CD14-positive monocyte (primary cell): ENCODE measurements around the gene PSMG4. TPM values are rescaled to one million over a fixed set of nuclear protein-coding genes. Genes with fewer than 3 reads are reported as not detected.
A peak's percentile ranks its signal among the peaks of the same experiment; 100 is the strongest.

ENCODE experiments used
- DNase-seq, 3 donors: peaks; one replicate each; pipeline ENCODE4 v3.0.0-alpha.2; 2011 to 2022
- H2AFZ ChIP-seq: 2 replicates; pipeline ENCODE4 v1.6.0; 2012; ENCODE audit warnings: mild to moderate bottlenecking, low read depth, low read length, inconsistent platforms; ENCODE audit not compliant: insufficient read depth, poor library complexity, severe bottlenecking
- H3K27ac ChIP-seq, 2 donors: 1 replicate in 1 of 2; 2 replicates in 1 of 2; pipeline ENCODE4 v1.5.1; 2012 to 2013; ENCODE audit warnings: low read length in 2 of 2, control low read depth in 1 of 2, inconsistent platforms in 1 of 2, low read depth in 1 of 2, mild to moderate bottlenecking in 1 of 2
- H3K27me3 ChIP-seq, 2 donors: one replicate each; pipeline versions ENCODE4 v1.6.0 to v1.6.1; 2011 to 2013; ENCODE audit warnings: low read length in 2 of 2; ENCODE audit not compliant: control insufficient read depth in 2 of 2, insufficient read depth in 2 of 2
- H3K36me3 ChIP-seq, 2 donors: replicated peaks in 1 of 2; 1 replicate in 1 of 2; 2 replicates in 1 of 2; pipeline versions ENCODE4 v1.5.1 to v1.6.1; 2012 to 2013; ENCODE audit warnings: low read length in 2 of 2, control low read depth in 1 of 2, inconsistent platforms in 1 of 2, mild to moderate bottlenecking in 1 of 2; ENCODE audit not compliant: insufficient read depth in 2 of 2, control insufficient read depth in 1 of 2
- H3K4me1 ChIP-seq, 2 donors: 1 replicate in 1 of 2; 2 replicates in 1 of 2; pipeline versions ENCODE4 v1.5.1 to v1.6.1; 2012 to 2013; ENCODE audit warnings: low read length in 2 of 2, control low read depth in 1 of 2, inconsistent platforms in 1 of 2, mild to moderate bottlenecking in 1 of 2, moderate library complexity in 1 of 2; ENCODE audit not compliant: insufficient read depth in 2 of 2, control insufficient read depth in 1 of 2
- H3K4me2 ChIP-seq: replicated peaks from 2 replicates; pipeline ENCODE3; 2012; ENCODE audit warnings: low read length, moderate library complexity, mild to moderate bottlenecking; ENCODE audit not compliant: poor library complexity, severe bottlenecking; ENCODE audit errors: extremely low read depth
- H3K4me3 ChIP-seq, 3 experiments: fragments of 200-600 bp in 1 of 3; sonication (generic) in 1 of 3; replicated peaks in 1 of 3; 1 replicate in 2 of 3; 2 replicates in 1 of 3; pipeline ENCODE4 v1.5.1; 2011 to 2013; ENCODE audit warnings: low read length in 3 of 3, mild to moderate bottlenecking in 3 of 3, control low read depth in 2 of 3, low read depth in 2 of 3, inconsistent platforms in 1 of 3, moderate library complexity in 1 of 3
- H3K79me2 ChIP-seq: 2 replicates; pipeline ENCODE4 v1.6.0; 2012; ENCODE audit warnings: mild to moderate bottlenecking, control low read depth, inconsistent platforms, low read length, moderate library complexity; ENCODE audit not compliant: insufficient read depth
- H3K9ac ChIP-seq: 2 replicates; pipeline ENCODE4 v1.6.0; 2017; ENCODE audit warnings: low read length, mild to moderate bottlenecking; ENCODE audit not compliant: insufficient read depth, poor library complexity, severe bottlenecking
- H3K9me3 ChIP-seq, 2 donors: replicated peaks in 1 of 2; 1 replicate in 1 of 2; 2 replicates in 1 of 2; pipeline versions ENCODE4 v1.5.1 to v1.6.1; 2012 to 2013; ENCODE audit warnings: low read length in 2 of 2, control low read depth in 1 of 2; ENCODE audit not compliant: control insufficient read depth in 1 of 2, insufficient read depth in 1 of 2
- H4K20me1 ChIP-seq: 2 replicates; pipeline ENCODE4 v1.6.0; 2012; ENCODE audit warnings: mild to moderate bottlenecking, low read length, control low read depth, moderate library complexity; ENCODE audit not compliant: insufficient read depth
- H3K27ac Mint-ChIP-seq, 7 donors: one replicate each; pipeline ENCODE4 v1.8.0; 2020; ENCODE audit warnings: mild to moderate bottlenecking in 7 of 7, mixed read lengths in 7 of 7, moderate library complexity in 6 of 7, inconsistent platforms in 2 of 7
- H3K27me3 Mint-ChIP-seq, 3 donors: one replicate each; pipeline ENCODE4 v1.8.0; 2021 to 2022; ENCODE audit warnings: low read depth in 3 of 3, mild to moderate bottlenecking in 3 of 3, mixed read lengths in 3 of 3, moderate library complexity in 3 of 3, inconsistent platforms in 1 of 3
- H3K36me3 Mint-ChIP-seq, 2 donors: one replicate each; pipeline ENCODE4 v1.8.0; 2020; ENCODE audit warnings: mixed read lengths in 2 of 2, inconsistent platforms in 1 of 2, mild to moderate bottlenecking in 1 of 2
- H3K4me1 Mint-ChIP-seq: one replicate; pipeline ENCODE4 v1.8.0; 2020; ENCODE audit warnings: mild to moderate bottlenecking, mixed read lengths
- H3K4me3 Mint-ChIP-seq, 2 donors: one replicate each; pipeline ENCODE4 v1.8.0; 2020; ENCODE audit warnings: mild to moderate bottlenecking in 2 of 2, mixed read lengths in 2 of 2, moderate library complexity in 1 of 2
- H3K9me3 Mint-ChIP-seq, 7 donors: one replicate each; pipeline ENCODE4 v1.8.0; 2020 to 2022; ENCODE audit warnings: mixed read lengths in 7 of 7, mild to moderate bottlenecking in 6 of 7, moderate library complexity in 6 of 7, inconsistent platforms in 2 of 7
- CTCF ChIP-seq: fragments of 200-600 bp; IDR thresholded peaks from one replicate; pipeline ENCODE4 v1.8.0; 2022; ENCODE audit warnings: antibody characterized with exemption, mild to moderate bottlenecking
- WGBS: methylation state at CpG from one replicate; pipeline ENCODE4 v1.1.5; 2013; ENCODE audit warnings: missing lambda C conversion rate; ENCODE audit not compliant: insufficient coverage; 5-methylcytosine and 5-hydroxymethylcytosine counted together
- intact Hi-C, 2 donors: fragments of 100-400 bp; cut with micrococcal nuclease; formaldehyde crosslinking; loops; one replicate each; pipeline versions ENCODE4 v1.15.0 to v1.15.1; 2023
- polyA plus RNA-seq, 3 donors: library from polyadenylated mRNA; depleted of rRNA in 1 of 3; unstranded in 2 of 3; stranded (reverse) in 1 of 3; fragments of 300-500 nt in 2 of 3; fragments of >200 nt in 1 of 3; fragmentation: Illumina TruSeq in 2 of 3; gene quantifications; 1 replicate in 2 of 3; 2 replicates in 1 of 3; pipeline ENCODE4 v1.2.3, GENCODE V29; 2012 to 2021

PSMG4 gene
- polyA plus RNA-seq, 3 donors, result 23.6 to 31.1 (median 27.9) TPM

GRCh38 chr6:3231247-3232016, 27.3 kb upstream of the PSMG4 start:
- Histone ChIP-seq H2AFZ (peak overlapping the region; percentile 55), H3K79me2 (no peaks in the 10 kb centered on the region), H3K36me3 (no peaks in the 10 kb centered on the region), H3K9me3 (peaks cover 0 to 36% of the 10 kb centered on the region in 2 donors), H3K9ac (no peak overlapping the region), H3K27me3 (peaks cover 72 to 91% of the 10 kb centered on the region in 2 donors), H3K4me1 (peaks cover 27 to 44% of the 10 kb centered on the region in 2 donors), H3K4me3 (peak overlapping the region in 1 of 3 experiments; percentile 54), H3K4me2 (peak overlapping the region; percentile 52), H3K27ac (no peak overlapping the region), H4K20me1 (no peaks in the 10 kb centered on the region)
- intact Hi-C loops, result no loop called here
- Mint-ChIP-seq H3K4me1 (peaks cover 36% of the 10 kb centered on the region), H3K4me3 (peak overlapping the region; percentile 64 to 89), H3K36me3 (peaks cover 2 to 8% of the 10 kb centered on the region in 2 donors), H3K27ac (no peak overlapping the region), H3K9me3 (peaks cover 0 to 28% (median 8%) of the 10 kb centered on the region in 7 donors), H3K27me3 (peaks cover 93 to 97% (median 94%) of the 10 kb centered on the region in 3 donors)
- WGBS, result 2% methylated on average over 35 of the region's 47 CpGs
- DNase-seq, result no peak
- TF ChIP-seq CTCF, result no peak

GRCh38 chr6:3232017-3232945, 26.5 kb upstream of the PSMG4 start:
- intact Hi-C loops, result no loop called here
- WGBS, result 9% methylated on average over 14 of the region's 23 CpGs
- H3K9ac ChIP-seq, result no peak overlapping the region
- no peak for TF ChIP-seq CTCF
- H4K20me1 ChIP-seq, result no peaks in the 10 kb centered on the region
- Mint-ChIP-seq H3K36me3 (peaks cover 2 to 8% of the 10 kb centered on the region in 2 donors), H3K4me3 (peak overlapping the region in 1 of 2 donors; percentile 89), H3K27ac (no peak overlapping the region), H3K4me1 (peaks cover 29% of the 10 kb centered on the region), H3K9me3 (peaks cover 0 to 28% (median 6%) of the 10 kb centered on the region in 7 donors), H3K27me3 (peaks cover 85 to 97% (median 94%) of the 10 kb centered on the region in 3 donors)
- H3K27ac ChIP-seq, result no peak overlapping the region
- peak overlapping the region in 1 of 3 experiments; percentile 54 for H3K4me3 ChIP-seq
- H3K4me2 ChIP-seq, result peak overlapping the region; percentile 52
- peaks cover 20 to 35% of the 10 kb centered on the region in 2 donors for H3K4me1 ChIP-seq
- peaks cover 0 to 32% of the 10 kb centered on the region in 2 donors for H3K9me3 ChIP-seq
- DNase-seq, result no peak
- H2AFZ ChIP-seq, result peak overlapping the region; percentile 55
- no peaks in the 10 kb centered on the region for H3K79me2 ChIP-seq
- no peaks in the 10 kb centered on the region for H3K36me3 ChIP-seq
- peaks cover 65 to 86% of the 10 kb centered on the region in 2 donors for H3K27me3 ChIP-seq
